ENCODE data around the gene SMTNL1.

SMTNL1 gene

GRCh38 chr11:57545883-57546282 is 8.5 kb downstream of the SMTNL1 start:
- TF ChIP-seq, protein P1, sequence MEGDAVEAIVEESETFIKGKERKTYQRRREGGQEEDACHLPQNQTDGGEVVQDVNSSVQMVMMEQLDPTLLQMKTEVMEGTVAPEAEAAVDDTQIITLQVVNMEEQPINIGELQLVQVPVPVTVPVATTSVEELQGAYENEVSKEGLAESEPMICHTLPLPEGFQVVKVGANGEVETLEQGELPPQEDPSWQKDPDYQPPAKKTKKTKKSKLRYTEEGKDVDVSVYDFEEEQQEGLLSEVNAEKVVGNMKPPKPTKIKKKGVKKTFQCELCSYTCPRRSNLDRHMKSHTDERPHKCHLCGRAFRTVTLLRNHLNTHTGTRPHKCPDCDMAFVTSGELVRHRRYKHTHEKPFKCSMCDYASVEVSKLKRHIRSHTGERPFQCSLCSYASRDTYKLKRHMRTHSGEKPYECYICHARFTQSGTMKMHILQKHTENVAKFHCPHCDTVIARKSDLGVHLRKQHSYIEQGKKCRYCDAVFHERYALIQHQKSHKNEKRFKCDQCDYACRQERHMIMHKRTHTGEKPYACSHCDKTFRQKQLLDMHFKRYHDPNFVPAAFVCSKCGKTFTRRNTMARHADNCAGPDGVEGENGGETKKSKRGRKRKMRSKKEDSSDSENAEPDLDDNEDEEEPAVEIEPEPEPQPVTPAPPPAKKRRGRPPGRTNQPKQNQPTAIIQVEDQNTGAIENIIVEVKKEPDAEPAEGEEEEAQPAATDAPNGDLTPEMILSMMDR (IDR thresholded peaks at IDR 0.05; ENCODE audit: low read depth, low read length, missing control alignments), result no peak
- H3K4me3 ChIP-seq (ENCODE audit: low read depth, low read length), result no peak overlapping the region
- DNase-seq (ENCODE audit: low read depth), result no peak

DNA sequence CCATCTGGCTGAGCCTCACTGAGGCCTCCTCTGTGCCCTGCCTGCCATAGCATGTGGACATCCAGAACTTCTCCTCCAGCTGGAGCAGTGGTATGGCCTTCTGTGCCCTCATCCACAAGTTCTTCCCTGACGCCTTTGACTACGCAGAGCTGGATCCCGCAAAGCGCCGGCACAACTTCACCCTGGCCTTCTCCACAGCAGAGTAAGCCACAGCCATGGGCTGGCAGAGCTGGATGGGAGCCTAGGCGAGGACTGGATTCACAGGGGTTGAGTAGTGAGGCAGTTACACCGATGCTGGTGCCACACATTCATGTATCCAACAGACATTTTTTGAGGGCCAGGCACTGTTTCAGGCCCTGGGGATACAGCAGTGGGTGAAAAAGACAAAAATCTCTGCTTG is 9.1 kb downstream of the SMTNL1 start:
- TF ChIP-seq, protein P1 (IDR thresholded peaks at IDR 0.05; ENCODE audit: low read depth, low read length, missing control alignments), result no peak
- DNase-seq (ENCODE audit: low read depth), result no peak
- no peak overlapping the region for H3K4me3 ChIP-seq (ENCODE audit: low read depth, low read length)

GRCh38 chr11:57546869-57547475 is 9.6 kb downstream of the SMTNL1 start:
- TF ChIP-seq, protein P1 (IDR thresholded peaks at IDR 0.05; ENCODE audit: low read depth, low read length, missing control alignments), result no peak
- DNase-seq (ENCODE audit: low read depth), result no peak
- H3K4me3 ChIP-seq (ENCODE audit: low read depth, low read length), result no peak overlapping the region

GRCh38 chr11:57547854-57548377 is 10.5 kb downstream of the SMTNL1 start:
- TF ChIP-seq, protein P1 (IDR thresholded peaks at IDR 0.05; ENCODE audit: low read depth, low read length, missing control alignments), result no peak
- no peak for DNase-seq (ENCODE audit: low read depth)
- no peak overlapping the region for H3K4me3 ChIP-seq (ENCODE audit: low read depth, low read length)

DNA sequence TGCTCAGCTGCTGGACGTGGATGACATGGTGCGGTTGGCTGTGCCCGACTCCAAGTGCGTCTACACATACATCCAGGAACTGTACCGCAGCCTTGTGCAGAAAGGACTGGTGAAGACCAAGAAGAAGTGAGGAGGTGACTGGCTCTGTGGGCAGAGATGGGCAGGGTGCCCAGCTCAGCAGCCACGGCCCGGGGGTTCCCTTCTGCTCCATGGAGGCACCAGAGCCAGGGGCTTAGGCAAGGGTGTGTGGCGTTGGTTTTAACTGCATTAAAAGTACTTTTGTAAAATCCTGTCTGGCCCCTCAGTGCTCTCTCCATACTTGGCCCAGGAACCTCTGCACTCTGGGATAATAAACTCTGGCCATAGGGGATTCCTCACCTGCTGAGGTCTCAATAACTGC is 12.6 kb downstream of the SMTNL1 start:
- H3K4me3 ChIP-seq (ENCODE audit: low read depth, low read length), result no peak overlapping the region
- TF ChIP-seq, protein P1 (IDR thresholded peaks at IDR 0.05; ENCODE audit: low read depth, low read length, missing control alignments), result no peak
- no peak for DNase-seq (ENCODE audit: low read depth)

GRCh38 chr11:57551941-57552340 is 14.5 kb downstream of the SMTNL1 start:
- H3K4me3 ChIP-seq (ENCODE audit: low read depth, low read length), result no peak overlapping the region
- no peak for DNase-seq (ENCODE audit: low read depth)
- TF ChIP-seq, protein P1 (IDR thresholded peaks at IDR 0.05; ENCODE audit: low read depth, low read length, missing control alignments), result no peak

GRCh38 chr11:57552479-57552878 is 15.1 kb downstream of the SMTNL1 start:
- DNase-seq (ENCODE audit: low read depth), result no peak
- no peak overlapping the region for H3K4me3 ChIP-seq (ENCODE audit: low read depth, low read length)
- TF ChIP-seq, protein P1 (IDR thresholded peaks at IDR 0.05; ENCODE audit: low read depth, low read length, missing control alignments), result no peak
